Ascending aorta (tissue), 2 donors: ENCODE results near the gene LRCH1. TPM values are rescaled to one million over a fixed set of nuclear protein-coding genes. Genes with fewer than 3 reads are reported as not detected.
A peak's percentile ranks its signal among the peaks of the same experiment; 100 is the strongest.

ENCODE experiments used
- DNase-seq, 2 donors: peaks; one replicate each; pipeline ENCODE4 v3.0.0-alpha.2; 2019; ENCODE audit warnings: low spot score in 2 of 2
- H3K27ac ChIP-seq, 2 donors: fragments of 200-600 bp; sonication (generic); one replicate each; pipeline ENCODE4 v1.5.1; 2016 to 2017; ENCODE audit warnings: mild to moderate bottlenecking in 1 of 2
- H3K27me3 ChIP-seq: fragments of 200-600 bp; sonication (generic); one replicate; pipeline ENCODE4 v1.5.1; 2017
- H3K36me3 ChIP-seq, 2 donors: fragments of 200-600 bp; sonication (generic); one replicate each; pipeline ENCODE4 v1.5.1; 2016
- H3K4me1 ChIP-seq, 2 donors: fragments of 200-600 bp; sonication (generic); one replicate each; pipeline ENCODE4 v1.5.1; 2016 to 2017; ENCODE audit warnings: mild to moderate bottlenecking in 1 of 2
- H3K4me3 ChIP-seq, 2 donors: fragments of 200-600 bp; sonication (generic); one replicate each; pipeline ENCODE4 v1.5.1; 2016 to 2017; ENCODE audit warnings: mild to moderate bottlenecking in 1 of 2
- H3K9me3 ChIP-seq, 2 donors: fragments of 200-600 bp; sonication (generic); one replicate each; pipeline ENCODE4 v1.5.1; 2016
- intact Hi-C: fragments of 100-400 bp; cut with DNase I; formaldehyde crosslinking; loops from one replicate; pipeline ENCODE4 v1.15.1; 2023
- total RNA-seq: library from RNA; depleted of rRNA; stranded (reverse); fragments of >200 nt; gene quantifications from one replicate; pipeline ENCODE4 v1.1.0, GENCODE V29; 2016
- TF ChIP-seq, protein P1 (sequence below), 3 experiments: fragments of 200-600 bp in 2 of 3; fragments of 450-650 bp in 1 of 3; sonication (generic) in 2 of 3; IDR thresholded peaks; one replicate each; pipeline ENCODE4 v1.5.1; 2016 to 2019; ENCODE audit warnings: antibody characterized with exemption in 3 of 3, mild to moderate bottlenecking in 1 of 3, moderate library complexity in 1 of 3

Gene LRCH1
- total RNA-seq, 1 donor from 2014 or later, result 45.4 TPM

GRCh38 chr13:46648166-46648607, 95.2 kb downstream of the LRCH1 start:
- H3K4me1 ChIP-seq, result peaks cover 3 to 23% of the 10 kb centered on the region in 2 donors
- intact Hi-C loops, result no loop called here
- TF ChIP-seq, protein P1, sequence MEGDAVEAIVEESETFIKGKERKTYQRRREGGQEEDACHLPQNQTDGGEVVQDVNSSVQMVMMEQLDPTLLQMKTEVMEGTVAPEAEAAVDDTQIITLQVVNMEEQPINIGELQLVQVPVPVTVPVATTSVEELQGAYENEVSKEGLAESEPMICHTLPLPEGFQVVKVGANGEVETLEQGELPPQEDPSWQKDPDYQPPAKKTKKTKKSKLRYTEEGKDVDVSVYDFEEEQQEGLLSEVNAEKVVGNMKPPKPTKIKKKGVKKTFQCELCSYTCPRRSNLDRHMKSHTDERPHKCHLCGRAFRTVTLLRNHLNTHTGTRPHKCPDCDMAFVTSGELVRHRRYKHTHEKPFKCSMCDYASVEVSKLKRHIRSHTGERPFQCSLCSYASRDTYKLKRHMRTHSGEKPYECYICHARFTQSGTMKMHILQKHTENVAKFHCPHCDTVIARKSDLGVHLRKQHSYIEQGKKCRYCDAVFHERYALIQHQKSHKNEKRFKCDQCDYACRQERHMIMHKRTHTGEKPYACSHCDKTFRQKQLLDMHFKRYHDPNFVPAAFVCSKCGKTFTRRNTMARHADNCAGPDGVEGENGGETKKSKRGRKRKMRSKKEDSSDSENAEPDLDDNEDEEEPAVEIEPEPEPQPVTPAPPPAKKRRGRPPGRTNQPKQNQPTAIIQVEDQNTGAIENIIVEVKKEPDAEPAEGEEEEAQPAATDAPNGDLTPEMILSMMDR (IDR thresholded peaks at IDR 0.05), result no peak
- H3K4me3 ChIP-seq, result no peak overlapping the region
- no peaks in the 10 kb centered on the region for H3K36me3 ChIP-seq
- H3K27me3 ChIP-seq, result no peaks in the 10 kb centered on the region
- H3K9me3 ChIP-seq, result no peaks in the 10 kb centered on the region
- H3K27ac ChIP-seq, result no peak overlapping the region
- DNase-seq, result no peak

GRCh38 chr13:46649816-46650215, 96.8 kb downstream of the LRCH1 start:
- H3K27me3 ChIP-seq, result no peaks in the 10 kb centered on the region
- peaks cover 3 to 10% of the 10 kb centered on the region in 2 donors for H3K4me1 ChIP-seq
- no peak overlapping the region for H3K4me3 ChIP-seq
- intact Hi-C loops, result no loop called here
- H3K9me3 ChIP-seq, result no peaks in the 10 kb centered on the region
- TF ChIP-seq, protein P1 (IDR thresholded peaks at IDR 0.05), result no peak
- H3K36me3 ChIP-seq, result no peaks in the 10 kb centered on the region
- DNase-seq, result no peak
- H3K27ac ChIP-seq, result no peak overlapping the region

DNA sequence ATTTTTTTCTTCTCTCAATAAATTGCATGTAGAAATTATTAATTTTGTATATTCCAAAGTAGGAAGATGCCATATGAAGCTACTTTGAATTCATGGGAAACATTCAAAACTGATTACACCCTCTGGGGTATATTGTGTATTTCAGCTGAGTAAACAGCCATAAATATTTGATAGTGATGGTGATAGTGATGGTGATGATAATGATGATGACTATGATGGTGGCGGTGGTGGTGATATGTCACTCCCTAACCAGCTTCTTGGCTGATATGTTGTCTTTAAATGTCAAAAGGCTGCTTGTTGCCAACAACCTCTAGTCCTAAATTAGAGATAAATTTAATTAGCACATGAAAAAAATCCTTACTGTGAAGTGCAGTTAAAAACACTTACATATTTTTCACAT, 102.0 kb downstream of the LRCH1 start:
- no peaks in the 10 kb centered on the region for H3K36me3 ChIP-seq
- H3K4me3 ChIP-seq, result peak overlapping the region in 1 of 2 donors; percentile 49
- intact Hi-C loops, result no loop called here
- peaks cover 0 to 22% of the 10 kb centered on the region in 2 donors for H3K4me1 ChIP-seq
- DNase-seq, result no peak
- TF ChIP-seq, protein P1 (IDR thresholded peaks at IDR 0.05), result no peak
- H3K27me3 ChIP-seq, result no peaks in the 10 kb centered on the region
- H3K27ac ChIP-seq, result peak overlapping the region; percentile 78 to 86
- H3K9me3 ChIP-seq, result no peaks in the 10 kb centered on the region

- intact Hi-C loops, result no loop called here
These were observed 102.6 kb downstream of the LRCH1 start for GRCh38 chr13:46655377-46656180.

DNA sequence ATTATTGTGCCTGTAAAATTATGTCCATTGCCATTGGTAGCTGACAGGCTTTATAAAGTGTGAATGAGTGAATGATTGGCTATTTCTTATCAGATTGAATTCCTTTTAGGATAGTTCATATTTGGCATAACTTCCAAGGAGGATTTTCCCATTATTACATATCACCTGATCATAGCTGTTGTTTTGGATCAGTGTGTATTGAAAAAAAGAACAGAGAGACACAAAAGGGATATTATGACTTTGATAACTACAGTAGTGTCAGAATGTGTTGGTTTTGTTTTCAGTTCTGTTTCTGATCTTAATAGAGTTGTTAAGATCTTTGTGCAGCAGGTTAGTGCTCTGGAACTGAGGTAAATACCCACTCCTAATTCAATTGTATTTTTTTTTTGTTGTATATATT, 103.8 kb downstream of the LRCH1 start:
- peaks cover 0 to 22% of the 10 kb centered on the region in 2 donors for H3K4me1 ChIP-seq

More at GRCh38 chr13:46655377-46656180, 102.6 kb downstream of the LRCH1 start:
- Histone ChIP-seq H3K4me3 (peak overlapping the region in 1 of 2 donors; percentile 49), H3K9me3 (no peaks in the 10 kb centered on the region), H3K4me1 (peaks cover 0 to 22% of the 10 kb centered on the region in 2 donors), H3K27ac (peak overlapping the region; percentile 78 to 86), H3K36me3 (no peaks in the 10 kb centered on the region), H3K27me3 (no peaks in the 10 kb centered on the region)
- DNase-seq, result no peak
- TF ChIP-seq, protein P1 (IDR thresholded peaks at IDR 0.05), result no peak

More for the DNA sequence above, 103.8 kb downstream of the LRCH1 start:
- Histone ChIP-seq H3K9me3 (no peaks in the 10 kb centered on the region), H3K27me3 (no peaks in the 10 kb centered on the region), H3K4me3 (no peak overlapping the region), H3K36me3 (no peaks in the 10 kb centered on the region), H3K27ac (peak overlapping the region; percentile 78 to 86)
- intact Hi-C loops, result no loop called here
- TF ChIP-seq, protein P1 (IDR thresholded peaks at IDR 0.05), result no peak
- no peak for DNase-seq
